Measurements from ENCODE around the gene GALNT13.
A peak's percentile ranks its signal among the peaks of the same experiment; 100 is the strongest.

GALNT13 gene

GRCh38 chr2:154306266-154306970 is 434.7 kb downstream of the GALNT13 start:
- DNase-seq (ENCODE audit: low spot score), result no peak

GRCh38 chr2:154307007-154307406 is 435.3 kb downstream of the GALNT13 start:
- DNase-seq (ENCODE audit: low spot score), result peak; percentile 24

- peak; percentile 85 for DNase-seq (ENCODE audit: low spot score)
Measured at GRCh38 chr2:154324601-154325000, 452.9 kb downstream of the GALNT13 start.

GRCh38 chr2:154329510-154329909 is 457.8 kb downstream of the GALNT13 start:
- DNase-seq (ENCODE audit: low spot score), result no peak

GRCh38 chr2:154331784-154332183 is 460.1 kb downstream of the GALNT13 start:
- no peak for DNase-seq (ENCODE audit: low spot score)

GRCh38 chr2:154336201-154336600 is 464.5 kb downstream of the GALNT13 start:
- no peak for DNase-seq (ENCODE audit: low spot score)

GRCh38 chr2:154338352-154338967 is 466.7 kb downstream of the GALNT13 start:
- no peak for DNase-seq (ENCODE audit: low spot score)

GRCh38 chr2:154343282-154343681 is 471.6 kb downstream of the GALNT13 start:
- DNase-seq (ENCODE audit: low spot score), result no peak

GRCh38 chr2:154350911-154351310 is 479.2 kb downstream of the GALNT13 start:
- DNase-seq (ENCODE audit: low spot score), result no peak

- no peak for DNase-seq (ENCODE audit: low spot score)
Measured at GRCh38 chr2:154361276-154361675, 489.6 kb downstream of the GALNT13 start.

GRCh38 chr2:154368153-154368552 is 496.4 kb downstream of the GALNT13 start:
- DNase-seq (ENCODE audit: low spot score), result no peak

GRCh38 chr2:154370873-154371272 is 499.2 kb downstream of the GALNT13 start:
- no peak for DNase-seq (ENCODE audit: low spot score)

- no peak for DNase-seq (ENCODE audit: low spot score)
Measured at GRCh38 chr2:154374416-154374815, 502.7 kb downstream of the GALNT13 start.

- peak; percentile 91 for DNase-seq (ENCODE audit: low spot score)
Measured at GRCh38 chr2:154375579-154375931, 503.8 kb downstream of the GALNT13 start.

- DNase-seq (ENCODE audit: low spot score), result no peak
Measured at GRCh38 chr2:154381931-154382794, 510.4 kb downstream of the GALNT13 start.

GRCh38 chr2:154386186-154386585 is 514.5 kb downstream of the GALNT13 start:
- DNase-seq (ENCODE audit: low spot score), result no peak

- DNase-seq (ENCODE audit: low spot score), result no peak
Measured at GRCh38 chr2:154391051-154391450, 519.3 kb downstream of the GALNT13 start.

- no peak for DNase-seq (ENCODE audit: low spot score)
Measured at GRCh38 chr2:154392256-154392655, 520.5 kb downstream of the GALNT13 start.

GRCh38 chr2:154394600-154394999 is 522.9 kb downstream of the GALNT13 start:
- DNase-seq (ENCODE audit: low spot score), result no peak

GRCh38 chr2:154400563-154401290 is 529.0 kb downstream of the GALNT13 start:
- no peak for DNase-seq (ENCODE audit: low spot score)

- peak; percentile 31 for DNase-seq (ENCODE audit: low spot score)
Measured at GRCh38 chr2:154402213-154402612, 530.5 kb downstream of the GALNT13 start.

GRCh38 chr2:154403242-154403790 is 531.6 kb downstream of the GALNT13 start:
- no peak for DNase-seq (ENCODE audit: low spot score)
